Astrocyte of the spinal cord (primary cell): Measurements from ENCODE around the gene MRPL51.
"Not testable (repeated sequence)": the region's sequence is repeated elsewhere in the genome, so short reads cannot be mapped to it uniquely, and the experiment has no call there.

Experiments
- DNase-seq: peaks from one replicate; pipeline ENCODE4 v3.0.0; 2011; ENCODE audit warnings: low read depth, low spot score
- H3K4me3 ChIP-seq: 2 replicates; pipeline ENCODE4 v1.5.1; 2011; ENCODE audit warnings: low read depth, mild to moderate bottlenecking, low read length, moderate library complexity
- in situ Hi-C: cut with HindIII; loops from 2 replicates; pipeline ENCODE4 v1.10.0; 2017; ENCODE audit warnings: low sequenced_read_pairs
- TF ChIP-seq, protein P1 (sequence below): IDR thresholded peaks from 2 replicates; pipeline ENCODE4 v1.5.1; 2012; ENCODE audit warnings: low read depth, mild to moderate bottlenecking, low read length, inconsistent platforms

Gene MRPL51

DNA sequence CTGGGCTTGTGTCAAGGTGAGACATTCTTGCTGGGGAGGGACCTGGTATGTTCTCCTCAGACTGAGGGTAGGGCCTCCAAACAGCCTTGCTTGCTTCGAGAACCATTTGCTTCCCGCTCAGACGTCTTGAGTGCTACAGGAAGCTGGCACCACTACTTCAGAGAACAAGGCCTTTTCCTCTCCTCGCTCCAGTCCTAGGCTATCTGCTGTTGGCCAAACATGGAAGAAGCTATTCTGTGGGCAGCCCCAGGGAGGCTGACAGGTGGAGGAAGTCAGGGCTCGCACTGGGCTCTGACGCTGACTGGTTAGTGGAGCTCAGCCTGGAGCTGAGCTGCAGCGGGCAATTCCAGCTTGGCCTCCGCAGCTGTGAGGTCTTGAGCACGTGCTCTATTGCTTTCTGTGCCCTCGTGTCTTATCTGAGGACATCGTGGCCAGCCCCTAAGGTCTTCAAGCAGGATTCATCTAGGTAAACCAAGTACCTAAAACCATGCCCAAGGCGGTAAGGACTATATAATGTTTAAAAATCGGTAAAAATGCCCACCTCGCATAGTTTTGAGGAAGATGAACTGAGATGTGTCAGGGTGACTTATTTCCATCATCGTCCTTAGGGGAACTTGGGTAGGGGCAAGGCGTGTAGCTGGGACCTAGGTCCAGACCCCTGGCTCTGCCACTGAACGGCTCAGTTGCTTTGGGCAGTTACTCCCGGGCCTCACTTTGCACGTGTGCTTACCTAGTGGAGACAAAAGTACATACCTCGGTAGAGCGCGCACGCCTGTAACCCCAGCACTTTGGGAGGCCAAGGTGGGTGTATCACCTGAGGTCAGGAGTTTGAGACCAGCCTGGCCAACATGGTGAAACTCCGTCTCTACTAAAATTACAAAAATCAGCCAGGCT is 45.6 kb upstream of the MRPL51 start:
- TF ChIP-seq, protein P1, sequence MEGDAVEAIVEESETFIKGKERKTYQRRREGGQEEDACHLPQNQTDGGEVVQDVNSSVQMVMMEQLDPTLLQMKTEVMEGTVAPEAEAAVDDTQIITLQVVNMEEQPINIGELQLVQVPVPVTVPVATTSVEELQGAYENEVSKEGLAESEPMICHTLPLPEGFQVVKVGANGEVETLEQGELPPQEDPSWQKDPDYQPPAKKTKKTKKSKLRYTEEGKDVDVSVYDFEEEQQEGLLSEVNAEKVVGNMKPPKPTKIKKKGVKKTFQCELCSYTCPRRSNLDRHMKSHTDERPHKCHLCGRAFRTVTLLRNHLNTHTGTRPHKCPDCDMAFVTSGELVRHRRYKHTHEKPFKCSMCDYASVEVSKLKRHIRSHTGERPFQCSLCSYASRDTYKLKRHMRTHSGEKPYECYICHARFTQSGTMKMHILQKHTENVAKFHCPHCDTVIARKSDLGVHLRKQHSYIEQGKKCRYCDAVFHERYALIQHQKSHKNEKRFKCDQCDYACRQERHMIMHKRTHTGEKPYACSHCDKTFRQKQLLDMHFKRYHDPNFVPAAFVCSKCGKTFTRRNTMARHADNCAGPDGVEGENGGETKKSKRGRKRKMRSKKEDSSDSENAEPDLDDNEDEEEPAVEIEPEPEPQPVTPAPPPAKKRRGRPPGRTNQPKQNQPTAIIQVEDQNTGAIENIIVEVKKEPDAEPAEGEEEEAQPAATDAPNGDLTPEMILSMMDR, result no peak
- no peak overlapping the region for H3K4me3 ChIP-seq
- DNase-seq, result no peak
- in situ Hi-C loops, result no loop called here

DNA sequence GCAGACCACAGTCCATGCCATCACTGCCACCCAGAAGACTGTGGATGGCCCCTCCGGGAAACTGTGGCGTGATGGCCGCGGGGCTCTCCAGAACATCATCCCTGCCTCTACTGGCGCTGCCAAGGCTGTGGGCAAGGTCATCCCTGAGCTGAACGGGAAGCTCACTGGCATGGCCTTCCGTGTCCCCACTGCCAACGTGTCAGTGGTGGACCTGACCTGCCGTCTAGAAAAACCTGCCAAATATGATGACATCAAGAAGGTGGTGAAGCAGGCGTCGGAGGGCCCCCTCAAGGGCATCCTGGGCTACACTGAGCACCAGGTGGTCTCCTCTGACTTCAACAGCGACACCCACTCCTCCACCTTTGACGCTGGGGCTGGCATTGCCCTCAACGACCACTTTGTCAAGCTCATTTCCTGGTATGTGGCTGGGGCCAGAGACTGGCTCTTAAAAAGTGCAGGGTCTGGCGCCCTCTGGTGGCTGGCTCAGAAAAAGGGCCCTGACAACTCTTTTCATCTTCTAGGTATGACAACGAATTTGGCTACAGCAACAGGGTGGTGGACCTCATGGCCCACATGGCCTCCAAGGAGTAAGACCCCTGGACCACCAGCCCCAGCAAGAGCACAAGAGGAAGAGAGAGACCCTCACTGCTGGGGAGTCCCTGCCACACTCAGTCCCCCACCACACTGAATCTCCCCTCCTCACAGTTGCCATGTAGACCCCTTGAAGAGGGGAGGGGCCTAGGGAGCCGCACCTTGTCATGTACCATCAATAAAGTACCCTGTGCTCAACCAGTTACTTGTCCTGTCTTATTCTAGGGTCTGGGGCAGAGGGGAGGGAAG is 44.7 kb upstream of the MRPL51 start:
- TF ChIP-seq, protein P1, result peak; percentile 83
- H3K4me3 ChIP-seq, result peak overlapping the region; percentile 98
- peak; percentile 81 for DNase-seq
- in situ Hi-C loops, result not testable (repeated sequence)

DNA sequence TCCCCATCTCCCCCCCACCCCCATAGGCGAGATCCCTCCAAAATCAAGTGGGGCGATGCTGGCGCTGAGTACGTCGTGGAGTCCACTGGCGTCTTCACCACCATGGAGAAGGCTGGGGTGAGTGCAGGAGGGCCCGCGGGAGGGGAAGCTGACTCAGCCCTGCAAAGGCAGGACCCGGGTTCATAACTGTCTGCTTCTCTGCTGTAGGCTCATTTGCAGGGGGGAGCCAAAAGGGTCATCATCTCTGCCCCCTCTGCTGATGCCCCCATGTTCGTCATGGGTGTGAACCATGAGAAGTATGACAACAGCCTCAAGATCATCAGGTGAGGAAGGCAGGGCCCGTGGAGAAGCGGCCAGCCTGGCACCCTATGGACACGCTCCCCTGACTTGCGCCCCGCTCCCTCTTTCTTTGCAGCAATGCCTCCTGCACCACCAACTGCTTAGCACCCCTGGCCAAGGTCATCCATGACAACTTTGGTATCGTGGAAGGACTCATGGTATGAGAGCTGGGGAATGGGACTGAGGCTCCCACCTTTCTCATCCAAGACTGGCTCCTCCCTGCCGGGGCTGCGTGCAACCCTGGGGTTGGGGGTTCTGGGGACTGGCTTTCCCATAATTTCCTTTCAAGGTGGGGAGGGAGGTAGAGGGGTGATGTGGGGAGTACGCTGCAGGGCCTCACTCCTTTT is 44.0 kb upstream of the MRPL51 start:
- no peak for DNase-seq
- TF ChIP-seq, protein P1, result no peak
- in situ Hi-C loops, result no loop called here
- H3K4me3 ChIP-seq, result peak overlapping the region; percentile 98

DNA sequence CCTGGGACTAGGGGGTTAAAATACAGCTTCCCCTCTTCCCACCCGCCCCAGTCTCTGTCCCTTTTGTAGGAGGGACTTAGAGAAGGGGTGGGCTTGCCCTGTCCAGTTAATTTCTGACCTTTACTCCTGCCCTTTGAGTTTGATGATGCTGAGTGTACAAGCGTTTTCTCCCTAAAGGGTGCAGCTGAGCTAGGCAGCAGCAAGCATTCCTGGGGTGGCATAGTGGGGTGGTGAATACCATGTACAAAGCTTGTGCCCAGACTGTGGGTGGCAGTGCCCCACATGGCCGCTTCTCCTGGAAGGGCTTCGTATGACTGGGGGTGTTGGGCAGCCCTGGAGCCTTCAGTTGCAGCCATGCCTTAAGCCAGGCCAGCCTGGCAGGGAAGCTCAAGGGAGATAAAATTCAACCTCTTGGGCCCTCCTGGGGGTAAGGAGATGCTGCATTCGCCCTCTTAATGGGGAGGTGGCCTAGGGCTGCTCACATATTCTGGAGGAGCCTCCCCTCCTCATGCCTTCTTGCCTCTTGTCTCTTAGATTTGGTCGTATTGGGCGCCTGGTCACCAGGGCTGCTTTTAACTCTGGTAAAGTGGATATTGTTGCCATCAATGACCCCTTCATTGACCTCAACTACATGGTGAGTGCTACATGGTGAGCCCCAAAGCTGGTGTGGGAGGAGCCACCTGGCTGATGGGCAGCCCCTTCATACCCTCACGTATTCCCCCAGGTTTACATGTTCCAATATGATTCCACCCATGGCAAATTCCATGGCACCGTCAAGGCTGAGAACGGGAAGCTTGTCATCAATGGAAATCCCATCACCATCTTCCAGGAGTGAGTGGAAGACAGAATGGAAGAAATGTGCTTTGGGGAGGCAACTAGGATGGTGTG is 43.1 kb upstream of the MRPL51 start:
- peak overlapping the region; percentile 98 for H3K4me3 ChIP-seq
- TF ChIP-seq, protein P1, result no peak
- no peak for DNase-seq
- in situ Hi-C loops, result no loop called here

DNA sequence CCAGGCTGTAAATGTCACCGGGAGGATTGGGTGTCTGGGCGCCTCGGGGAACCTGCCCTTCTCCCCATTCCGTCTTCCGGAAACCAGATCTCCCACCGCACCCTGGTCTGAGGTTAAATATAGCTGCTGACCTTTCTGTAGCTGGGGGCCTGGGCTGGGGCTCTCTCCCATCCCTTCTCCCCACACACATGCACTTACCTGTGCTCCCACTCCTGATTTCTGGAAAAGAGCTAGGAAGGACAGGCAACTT is 42.6 kb upstream of the MRPL51 start:
- DNase-seq, result no peak
- in situ Hi-C loops, result no loop called here
- TF ChIP-seq, protein P1, result no peak
- peak overlapping the region; percentile 98 for H3K4me3 ChIP-seq
